GM23248 (cell line): ENCODE data around the gene PLAAT2. TPM values are rescaled to one million over a fixed set of nuclear protein-coding genes. Genes with fewer than 3 reads are reported as not detected.
"Not testable (repeated sequence)": the region's sequence is repeated elsewhere in the genome, so short reads cannot be mapped to it uniquely, and the experiment has no call there.

Source experiments
- DNase-seq: peaks from one replicate; pipeline ENCODE4 v3.0.0-alpha.2; 2015
- H2AFZ ChIP-seq: fragments of 200-600 bp; sonication (generic); 2 replicates; pipeline ENCODE4 v1.6.1; 2016; ENCODE audit warnings: antibody characterized with exemption
- H3F3A ChIP-seq: fragments of 200-600 bp; sonication (generic); 2 replicates; pipeline ENCODE4 v1.6.1; 2016; ENCODE audit warnings: mild to moderate bottlenecking, antibody characterized with exemption, mixed run types; ENCODE audit not compliant: insufficient read depth
- H3K27ac ChIP-seq: fragments of 200-600 bp; sonication (generic); 2 replicates; pipeline ENCODE4 v1.5.1; 2016; ENCODE audit warnings: mild to moderate bottlenecking
- H3K27me3 ChIP-seq: fragments of 200-600 bp; sonication (generic); replicated peaks from 2 replicates; pipeline ENCODE4 v1.6.1; 2016; ENCODE audit warnings: mild to moderate bottlenecking; ENCODE audit not compliant: insufficient read depth
- H3K36me3 ChIP-seq: fragments of 200-600 bp; sonication (generic); 2 replicates; pipeline ENCODE4 v1.6.1; 2016; ENCODE audit warnings: low read depth, mild to moderate bottlenecking
- H3K4me1 ChIP-seq: fragments of 200-600 bp; sonication (generic); 2 replicates; pipeline ENCODE4 v1.6.1; 2016; ENCODE audit warnings: mild to moderate bottlenecking; ENCODE audit not compliant: insufficient read depth
- H3K4me2 ChIP-seq: fragments of 200-600 bp; sonication (generic); one replicate; pipeline ENCODE4 v1.6.1; 2016; ENCODE audit warnings: mild to moderate bottlenecking; ENCODE audit not compliant: unreplicated experiment
- H3K4me3 ChIP-seq: fragments of 200-600 bp; sonication (generic); 2 replicates; pipeline ENCODE4 v1.5.1; 2016; ENCODE audit warnings: mild to moderate bottlenecking
- H3K79me2 ChIP-seq: fragments of 200-600 bp; sonication (generic); 2 replicates; pipeline ENCODE4 v1.6.1; 2016; ENCODE audit warnings: mild to moderate bottlenecking; ENCODE audit not compliant: insufficient read depth
- H3K9ac ChIP-seq: fragments of 200-600 bp; sonication (generic); 2 replicates; pipeline ENCODE4 v1.6.1; 2016; ENCODE audit warnings: mild to moderate bottlenecking
- H3K9me2 ChIP-seq: fragments of 200-600 bp; sonication (generic); 2 replicates; pipeline ENCODE4 v1.6.1; 2016; ENCODE audit warnings: mixed run types, mild to moderate bottlenecking, moderate library complexity; ENCODE audit not compliant: insufficient read depth
- H3K9me3 ChIP-seq: fragments of 200-600 bp; sonication (generic); one replicate; pipeline ENCODE4 v1.6.1; 2017; ENCODE audit warnings: low read depth
- H4K20me1 ChIP-seq: fragments of 200-600 bp; sonication (generic); 2 replicates; pipeline ENCODE4 v1.6.0; 2016; ENCODE audit not compliant: insufficient read depth
- EZH2 ChIP-seq: fragments of 200-600 bp; sonication (generic); IDR thresholded peaks from 2 replicates; pipeline ENCODE4 v1.6.1; 2018; ENCODE audit warnings: antibody characterized with exemption, mild to moderate bottlenecking; ENCODE audit not compliant: insufficient read depth, poor library complexity, severe bottlenecking
- EZH2phosphoT487 ChIP-seq: fragments of 200-600 bp; sonication (generic); IDR thresholded peaks from 2 replicates; pipeline ENCODE4 v1.6.1; 2018; ENCODE audit warnings: antibody characterized with exemption, moderate library complexity, mild to moderate bottlenecking, low read depth; ENCODE audit not compliant: insufficient read depth
- WGBS, 2 experiments: methylation state at CpG; one replicate each; pipeline ENCODE4 v1.1.6; 2015 to 2017; ENCODE audit warnings: low lambda C conversion rate in 2 of 2, low coverage in 1 of 2; ENCODE audit errors: missing lambda C conversion rate in 2 of 2; 5-methylcytosine and 5-hydroxymethylcytosine counted together
- in situ Hi-C: fragments of 300-500 bp; cut with MboI; formaldehyde crosslinking; loops from 2 replicates; pipeline ENCODE4 v1.15.0; 2020
- polyA plus RNA-seq: library from polyadenylated mRNA; unstranded; fragments of >200 nt; fragmentation: Nextera tagmentation; extraction: Ambion mirVana; gene quantifications from 2 replicates; pipeline ENCODE4 v1.2.1, GENCODE V29; 2016
- total RNA-seq: library from RNA; depleted of rRNA; stranded (reverse); fragments of >200 nt; shearing (Covaris generic); gene quantifications from 2 replicates; pipeline ENCODE4 v1.2.3, GENCODE V29; 2014

PLAAT2 gene
- total and polyA plus RNA-seq, 2 experiments from 2014 or later = not detected

GRCh38 chr11:63534076-63534475 lies 29.1 kb downstream of the PLAAT2 start:
- H3K27me3 ChIP-seq = no peaks in the 10 kb centered on the region
- H3K9ac ChIP-seq = no peak overlapping the region
- no peaks in the 10 kb centered on the region for H4K20me1 ChIP-seq
- no peaks in the 10 kb centered on the region for H3K9me2 ChIP-seq
- H3K79me2 ChIP-seq = no peaks in the 10 kb centered on the region
- no peak overlapping the region for H2AFZ ChIP-seq
- H3K27ac ChIP-seq = no peak overlapping the region
- H3F3A ChIP-seq = no peaks in the 10 kb centered on the region
- in situ Hi-C loops = no loop called here
- 0 out of 2 replicates have a peak, but pooled peaks cover 9% of the 10 kb centered on the region for H3K4me1 ChIP-seq
- no peaks in the 10 kb centered on the region for H3K9me3 ChIP-seq
- 88 to 92% methylated on average over 3 of the region's 3 CpGs for WGBS, 2 experiments
- no peak for TF ChIP-seq EZH2phosphoT487
- TF ChIP-seq EZH2 = no peak
- DNase-seq = no peak
- no peaks in the 10 kb centered on the region for H3K36me3 ChIP-seq
- H3K4me2 ChIP-seq = no peak overlapping the region
- H3K4me3 ChIP-seq = no peak overlapping the region

DNA sequence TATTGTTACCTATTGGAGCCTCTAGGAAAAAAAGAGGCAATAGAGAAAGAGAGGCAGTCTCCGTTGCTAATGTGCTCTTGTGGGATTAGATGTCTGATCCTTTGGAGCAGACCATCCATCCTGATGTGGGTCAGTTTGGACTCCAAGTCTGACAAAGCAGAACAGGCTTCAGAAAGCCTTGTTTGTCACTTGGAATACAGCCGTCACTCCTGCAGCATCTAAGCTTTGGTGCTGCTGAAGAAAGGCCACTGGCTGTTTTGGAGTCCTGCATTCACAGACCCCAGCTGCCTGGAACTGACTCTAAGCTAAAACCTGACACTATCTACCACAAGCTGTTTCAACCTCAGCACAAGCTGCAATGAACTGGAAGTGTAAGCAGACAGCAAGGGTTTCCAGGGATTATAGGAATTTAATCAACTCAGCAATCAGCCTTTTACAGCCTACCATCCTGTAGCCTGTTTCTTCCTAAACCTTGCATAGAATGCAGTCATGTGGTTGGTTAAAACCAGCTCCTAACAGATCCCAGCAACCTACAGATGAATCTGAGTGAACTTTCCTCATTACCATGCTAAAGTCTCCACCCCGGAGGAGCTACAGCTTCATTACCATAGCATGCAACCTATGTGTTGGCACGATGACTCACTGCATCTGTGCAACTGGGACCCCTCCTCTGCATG lies 30.2 kb downstream of the PLAAT2 start:
- DNase-seq = no peak
- Histone ChIP-seq H3K36me3 (no peaks in the 10 kb centered on the region), H4K20me1 (no peaks in the 10 kb centered on the region), H3K4me3 (no peak overlapping the region), H3K4me2 (no peak overlapping the region), H3K4me1 (0 out of 2 replicates have a peak, but pooled peaks cover 9% of the 10 kb centered on the region), H3K79me2 (no peaks in the 10 kb centered on the region), H3K9ac (no peak overlapping the region), H3K27me3 (no peaks in the 10 kb centered on the region), H3K27ac (no peak overlapping the region), H3K9me2 (no peaks in the 10 kb centered on the region), H2AFZ (no peak overlapping the region), H3F3A (no peaks in the 10 kb centered on the region), H3K9me3 (no peaks in the 10 kb centered on the region)
- in situ Hi-C loops = no loop called here
- TF ChIP-seq EZH2 (no peak), EZH2phosphoT487 (no peak)
- 63 to 64% methylated on average over 4 of the region's 4 CpGs for WGBS, 2 experiments

DNA sequence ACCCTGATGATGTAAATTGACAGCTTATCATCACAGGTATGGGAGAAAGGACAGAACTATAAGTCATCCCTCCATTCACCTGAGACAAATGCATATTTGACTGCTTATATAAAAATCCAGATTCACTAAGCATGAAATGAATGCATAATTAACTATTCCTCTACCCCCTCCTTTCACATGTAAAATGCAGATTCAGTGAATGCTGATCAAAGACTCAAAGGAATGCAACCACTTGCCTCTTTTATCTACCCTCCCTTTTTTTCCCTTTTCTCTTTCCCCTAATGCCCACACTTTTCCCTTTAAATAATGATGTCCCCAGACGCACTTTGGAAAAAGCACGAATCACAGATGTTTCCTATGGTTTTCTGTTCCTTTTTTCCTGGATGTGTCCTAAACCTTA lies 31.1 kb downstream of the PLAAT2 start:
- no peak overlapping the region for H3K9ac ChIP-seq
- no peaks in the 10 kb centered on the region for H3K9me2 ChIP-seq
- H3K36me3 ChIP-seq = no peaks in the 10 kb centered on the region
- H3K79me2 ChIP-seq = no peaks in the 10 kb centered on the region
- no peak overlapping the region for H3K4me2 ChIP-seq
- no peak for TF ChIP-seq EZH2phosphoT487
- no peak for TF ChIP-seq EZH2
- H3K4me3 ChIP-seq = no peak overlapping the region
- H2AFZ ChIP-seq = no peak overlapping the region
- no peaks in the 10 kb centered on the region for H3F3A ChIP-seq
- H3K27ac ChIP-seq = no peak overlapping the region
- H3K9me3 ChIP-seq = no peaks in the 10 kb centered on the region
- H3K27me3 ChIP-seq = no peaks in the 10 kb centered on the region
- in situ Hi-C loops = no loop called here
- 0 out of 2 replicates have a peak, but pooled peaks cover 3% of the 10 kb centered on the region for H3K4me1 ChIP-seq
- H4K20me1 ChIP-seq = no peaks in the 10 kb centered on the region
- DNase-seq = no peak
- WGBS, 2 experiments = 85 to 92% methylated on average over 2 of the region's 2 CpGs

- H3K36me3 ChIP-seq, H3K79me2 ChIP-seq, H3K4me1 ChIP-seq, H3K27me3 ChIP-seq, H3F3A ChIP-seq, in situ Hi-C loops, H3K27ac ChIP-seq, H4K20me1 ChIP-seq, H3K9ac ChIP-seq, H3K9me3 ChIP-seq, H3K4me3 ChIP-seq, H2AFZ ChIP-seq, H3K9me2 ChIP-seq: not testable (repeated sequence)
- DNase-seq = peak; percentile 61
- H3K4me2 ChIP-seq = peak overlapping the region; percentile 3
- WGBS, 2 experiments = 59 to 66% methylated on average over 4 to 5 of the region's 6 CpGs
Observed at GRCh38 chr11:63531074-63531792, 31.9 kb downstream of the PLAAT2 start.

- TF ChIP-seq EZH2phosphoT487 (no peak), EZH2 (no peak)
- no peak for DNase-seq
- Histone ChIP-seq H3K9ac (no peak overlapping the region), H3K4me1 (no peaks in the 10 kb centered on the region), H3K4me2 (no peak overlapping the region), H3K27ac (no peak overlapping the region), H3K4me3 (no peak overlapping the region), H2AFZ (no peak overlapping the region), H3F3A (no peaks in the 10 kb centered on the region), H4K20me1 (no peaks in the 10 kb centered on the region), H3K9me2 (no peaks in the 10 kb centered on the region), H3K79me2 (no peaks in the 10 kb centered on the region), H3K36me3 (no peaks in the 10 kb centered on the region), H3K27me3 (no peaks in the 10 kb centered on the region), H3K9me3 (no peaks in the 10 kb centered on the region)
- WGBS, 2 experiments = 62 to 77% methylated on average over 2 of the region's 2 CpGs
- in situ Hi-C loops = no loop called here
Observed at GRCh38 chr11:63530021-63530420, 33.2 kb downstream of the PLAAT2 start.

GRCh38 chr11:63529373-63529772 lies 33.8 kb downstream of the PLAAT2 start:
- H3K9ac ChIP-seq, DNase-seq, H3K79me2 ChIP-seq, H3K27me3 ChIP-seq, H3K9me2 ChIP-seq, H3K36me3 ChIP-seq, H3K27ac ChIP-seq, H4K20me1 ChIP-seq, H3K4me1 ChIP-seq, H3K4me2 ChIP-seq, H3F3A ChIP-seq, H2AFZ ChIP-seq, H3K4me3 ChIP-seq, in situ Hi-C loops, H3K9me3 ChIP-seq: not testable (repeated sequence)
- 45 to 47% methylated on average over 6 of the region's 6 CpGs for WGBS, 2 experiments

DNA sequence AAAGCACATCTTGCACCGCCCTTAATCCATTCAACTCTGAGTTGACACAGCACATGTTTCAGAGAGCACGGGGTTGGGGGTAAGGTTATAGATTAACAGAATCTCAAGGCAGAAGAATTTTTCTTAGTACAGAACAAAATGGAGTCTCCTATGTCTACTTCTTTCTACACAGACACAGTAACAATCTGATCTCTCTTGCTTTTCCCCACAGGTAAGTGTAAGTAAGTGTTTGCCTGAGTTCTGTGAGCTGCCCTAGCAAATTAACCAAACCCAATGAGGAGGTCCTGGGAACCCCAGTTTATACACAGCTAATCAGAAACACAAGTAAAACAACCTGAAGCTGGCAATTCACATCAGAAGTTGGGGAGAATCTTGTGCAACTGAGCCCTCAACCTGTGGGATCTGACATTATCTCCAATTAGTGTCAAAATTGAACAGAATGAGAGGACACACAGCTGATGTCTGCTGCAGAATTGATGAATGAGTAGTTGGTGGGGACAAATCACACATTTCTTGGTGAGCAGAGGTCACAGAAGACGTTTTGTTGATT lies 34.4 kb downstream of the PLAAT2 start:
- in situ Hi-C loops, H3K4me3 ChIP-seq, H3K9ac ChIP-seq, H3K9me3 ChIP-seq, H3K4me2 ChIP-seq, H3K9me2 ChIP-seq, H2AFZ ChIP-seq, H3K27me3 ChIP-seq, H4K20me1 ChIP-seq, DNase-seq, H3K4me1 ChIP-seq, H3F3A ChIP-seq, H3K36me3 ChIP-seq, H3K27ac ChIP-seq, H3K79me2 ChIP-seq: not testable (repeated sequence)
- WGBS, 2 experiments = 25 to 49% methylated on average over 1 of the region's 3 CpGs
